NCI-H1930 (cell line): ENCODE results near the gene HINT1.
"Not testable (repeated sequence)": the region's sequence is repeated elsewhere in the genome, so short reads cannot be mapped to it uniquely, and the experiment has no call there.

Experiments
- DNase-seq, 2 experiments: peaks; one replicate each; lab custom pipeline; 2025; lab: John Stamatoyannopoulos, UW

HINT1 gene

DNA sequence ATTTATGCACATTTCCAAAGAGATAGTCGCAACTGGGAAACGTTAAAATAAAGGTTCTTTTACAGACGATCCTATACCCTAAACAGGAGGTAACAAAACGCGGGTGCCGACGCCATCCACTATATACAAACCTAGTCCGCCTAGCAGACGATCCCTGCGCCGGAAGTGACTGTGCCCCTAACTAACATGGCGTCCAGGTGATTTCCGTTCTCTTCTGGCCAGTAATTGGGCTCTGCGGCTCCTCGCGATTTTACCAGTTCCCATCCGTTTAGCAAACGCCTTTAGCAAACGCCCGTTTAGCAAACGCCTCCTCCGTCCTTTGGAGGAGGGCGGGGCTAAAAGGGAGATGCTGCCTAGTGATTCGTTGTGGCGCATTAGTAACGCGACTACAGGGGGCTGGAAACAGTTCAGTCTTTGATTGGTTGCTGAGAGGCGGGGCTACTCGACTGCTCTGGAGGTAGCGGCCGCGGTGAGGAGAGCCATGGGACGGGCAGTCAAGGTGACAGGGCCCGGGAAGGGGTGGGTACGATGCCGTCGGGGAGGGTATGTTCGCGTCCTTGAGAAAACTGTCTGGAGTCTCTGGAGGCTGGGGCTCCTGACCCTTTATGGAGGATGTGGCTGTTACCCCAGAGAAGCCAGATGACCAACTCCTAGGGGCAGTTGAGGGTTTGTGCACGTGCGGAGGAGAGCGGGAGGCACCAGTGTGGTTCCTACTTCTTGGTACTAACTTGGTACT lies 5.7 kb upstream of the HINT1 start, which contains the start of gene LYRM7:
LYRM7 (plus strand) TSS at position 405 of the 736 bp plus-strand sequence; CDS start at position 482, 77 bp downstream.
- DNase-seq = peak; percentile 95 to 96

DNA sequence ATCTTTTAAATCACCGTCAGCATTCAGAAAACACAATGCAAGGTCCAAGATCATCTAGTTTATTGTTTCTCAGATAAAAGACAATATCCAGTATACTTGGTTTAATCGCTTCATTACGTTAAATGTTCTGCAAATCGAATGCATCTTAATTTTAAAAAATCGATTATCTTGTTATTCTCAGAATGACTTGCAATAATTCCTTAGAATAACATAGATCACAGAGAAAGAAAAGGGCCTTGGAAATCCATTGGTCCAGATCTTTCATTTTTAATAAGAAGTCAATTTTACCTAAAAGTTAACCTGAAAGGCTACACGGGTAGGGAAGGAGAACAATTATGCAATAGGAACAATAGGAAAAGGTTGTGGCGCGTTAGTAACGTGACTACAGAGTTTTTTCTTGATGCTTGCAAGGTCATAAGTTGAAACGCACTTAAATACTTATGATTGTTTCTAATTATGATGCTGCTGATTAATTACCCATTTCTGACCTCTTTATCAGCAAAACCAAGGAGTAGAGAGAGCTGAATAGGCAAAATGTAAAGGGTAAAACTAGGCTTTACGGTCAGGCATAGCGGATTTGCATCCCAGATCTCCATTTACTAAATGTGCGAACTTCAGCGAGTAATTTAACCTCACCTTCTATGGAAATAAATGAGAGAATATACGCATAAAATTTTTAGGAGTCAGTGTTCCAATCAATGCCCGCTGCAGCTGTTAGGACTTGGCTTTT lies 4.9 kb upstream of the HINT1 start:
- DNase-seq = no peak

DNA sequence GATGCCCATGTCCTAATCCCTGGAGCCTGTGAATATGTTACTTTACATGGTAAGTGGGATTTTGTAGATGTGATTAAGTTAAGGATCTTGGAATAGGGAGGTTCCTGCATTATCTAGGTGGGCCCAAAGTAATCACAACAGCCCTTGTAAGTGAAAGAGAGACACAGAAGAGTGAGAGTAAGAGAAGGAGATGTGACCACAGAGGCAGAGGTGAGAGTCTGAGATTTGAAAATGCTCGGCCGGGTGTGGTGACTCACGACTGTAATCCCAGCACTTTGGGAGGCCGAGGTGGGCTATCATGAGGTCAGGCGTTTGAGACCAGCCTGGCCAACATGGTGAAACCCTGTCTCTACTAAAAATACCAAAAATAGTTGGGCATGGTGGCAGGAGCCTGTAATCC lies 2.6 kb upstream of the HINT1 start:
- DNase-seq = no peak

DNA sequence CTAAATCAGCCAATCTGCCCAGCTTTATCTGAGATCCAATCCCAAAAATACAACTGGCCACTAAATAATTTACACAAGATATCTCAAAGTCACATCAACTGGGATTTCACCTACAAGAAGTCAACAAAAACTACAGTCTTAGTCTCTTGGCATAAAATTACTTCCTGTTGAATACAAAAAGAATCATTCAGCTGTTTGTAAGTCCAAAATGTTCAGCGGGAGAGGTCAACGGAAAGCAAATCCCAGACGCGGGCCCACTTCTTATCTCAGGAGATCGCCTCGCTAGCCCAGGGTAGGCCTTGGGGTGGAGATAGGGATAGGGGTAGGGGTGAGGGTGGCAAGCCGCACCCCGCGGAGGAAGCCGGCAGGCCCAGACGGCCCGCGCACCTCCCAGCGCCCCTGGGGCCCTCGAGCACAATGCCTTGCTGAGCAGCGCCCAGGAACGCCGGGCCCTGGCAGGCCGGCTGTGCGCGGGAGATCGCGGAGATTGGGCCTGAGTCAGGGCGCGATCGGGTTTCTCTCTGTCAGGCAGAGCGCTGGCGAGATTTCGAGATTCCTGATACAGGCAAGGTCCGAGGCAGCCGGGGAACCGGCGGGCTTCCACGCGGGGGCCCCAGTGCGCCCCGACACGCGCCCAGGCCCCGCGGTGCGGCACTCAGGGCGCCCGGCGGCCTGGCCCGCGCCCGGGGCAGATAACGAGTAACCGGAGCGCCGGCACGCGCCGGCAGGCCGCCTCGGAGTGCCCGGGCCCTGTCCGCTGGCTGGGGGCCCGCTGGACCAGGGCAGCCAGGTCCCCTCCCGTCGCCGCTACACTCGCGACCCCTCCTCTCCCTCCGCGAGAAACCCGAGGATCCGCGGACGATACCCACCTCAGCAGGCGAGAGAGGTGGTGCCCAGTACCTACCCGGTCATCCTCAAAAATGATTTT lies 601 bp downstream of the HINT1 start:
- peak in 1 of 2 experiments; percentile 9 for DNase-seq

DNA sequence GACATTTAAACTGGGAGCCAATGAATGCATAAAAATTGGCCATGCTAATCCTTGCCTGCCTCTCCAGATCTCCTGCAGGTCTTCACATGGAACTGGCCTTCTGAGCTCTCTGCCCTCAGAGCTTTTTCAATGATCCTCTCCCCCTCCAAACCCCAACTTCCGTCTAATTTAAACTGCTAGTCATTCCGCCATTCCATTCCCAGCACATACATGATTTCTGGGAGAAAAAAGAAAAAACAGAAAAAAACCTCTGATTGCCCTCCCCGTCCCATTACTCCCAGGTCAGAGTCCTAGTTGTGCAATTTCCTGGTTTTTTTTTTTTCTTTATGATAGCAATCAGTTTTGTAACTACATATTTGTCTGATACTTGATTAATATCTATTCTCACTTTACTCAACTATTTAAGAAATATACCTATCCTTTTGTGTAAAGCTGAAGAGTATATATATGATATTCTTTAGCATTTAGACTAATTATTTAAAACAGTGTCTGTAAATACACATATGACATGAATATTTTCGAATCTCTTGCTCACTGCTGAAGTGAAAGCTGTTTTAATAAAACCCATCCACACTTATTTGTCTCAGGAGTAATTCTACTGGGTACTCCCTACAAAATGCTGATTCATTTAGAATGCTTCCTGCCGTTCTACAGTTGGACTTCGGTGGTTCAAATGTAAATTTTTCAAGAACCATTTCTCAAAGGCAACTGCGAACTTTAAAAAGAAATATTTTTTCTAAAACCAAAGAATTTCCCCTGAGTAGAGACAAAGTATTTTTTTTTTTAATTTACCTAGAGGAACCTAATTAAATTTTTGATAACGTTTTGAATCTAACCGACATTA lies 1.6 kb downstream of the HINT1 start:
- DNase-seq = no peak

DNA sequence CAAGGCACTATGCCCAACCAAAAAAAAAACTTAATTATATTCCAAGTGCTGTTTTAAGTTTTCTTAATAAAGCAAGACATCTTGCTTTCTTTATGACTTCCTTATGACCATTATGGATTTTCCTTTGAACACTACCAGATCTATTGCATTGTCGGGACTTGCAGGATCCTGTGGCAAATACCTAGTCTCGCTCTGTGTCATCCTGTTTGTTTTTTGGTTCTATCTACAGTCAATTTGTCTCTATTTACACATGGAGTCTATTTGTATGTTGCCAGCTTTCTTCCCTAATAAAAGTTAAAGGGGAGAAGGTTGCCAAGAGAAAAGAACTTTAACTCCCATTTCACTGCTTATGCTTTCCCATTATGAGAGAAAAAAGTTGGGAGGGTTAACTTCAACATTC lies 4.9 kb downstream of the HINT1 start:
- no peak for DNase-seq

DNA sequence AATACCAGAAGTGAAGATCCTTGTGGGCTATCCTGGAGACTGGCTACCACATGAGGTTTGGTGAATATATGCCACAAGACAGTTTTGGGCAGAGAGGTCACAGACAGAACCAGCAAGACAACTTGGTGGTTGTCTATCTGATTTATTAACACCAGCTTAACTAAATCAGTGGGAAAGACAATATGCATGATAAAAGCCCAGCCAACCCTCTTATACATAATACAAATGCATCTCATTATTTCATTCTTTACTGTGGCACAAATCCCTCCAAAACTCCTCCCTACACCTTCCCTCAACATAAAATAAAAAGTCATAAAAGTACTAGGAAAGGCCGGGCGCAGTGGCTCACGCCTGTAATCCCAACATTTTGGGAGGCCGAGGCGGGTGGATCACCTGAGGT lies 8.1 kb downstream of the HINT1 start:
- no peak for DNase-seq

DNA sequence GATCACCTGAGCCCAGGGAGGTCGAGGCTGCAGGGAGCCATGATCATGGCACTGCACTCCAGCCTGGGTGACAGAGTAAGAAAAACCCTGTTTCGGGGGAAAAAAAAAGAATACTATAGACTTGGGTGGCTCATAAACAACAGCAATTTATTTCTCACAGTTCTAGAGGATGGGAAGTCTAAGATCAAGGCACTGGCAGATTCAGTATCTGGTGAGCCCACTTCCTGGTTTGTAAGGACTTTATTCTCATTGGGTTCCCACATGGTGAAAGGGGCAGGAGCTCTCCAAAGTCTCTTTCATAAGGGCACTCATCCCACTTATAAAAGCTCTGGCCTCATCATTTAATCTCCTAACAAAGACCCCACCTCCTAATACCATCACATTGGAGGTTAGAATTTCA lies 8.7 kb downstream of the HINT1 start:
- no peak for DNase-seq

DNA sequence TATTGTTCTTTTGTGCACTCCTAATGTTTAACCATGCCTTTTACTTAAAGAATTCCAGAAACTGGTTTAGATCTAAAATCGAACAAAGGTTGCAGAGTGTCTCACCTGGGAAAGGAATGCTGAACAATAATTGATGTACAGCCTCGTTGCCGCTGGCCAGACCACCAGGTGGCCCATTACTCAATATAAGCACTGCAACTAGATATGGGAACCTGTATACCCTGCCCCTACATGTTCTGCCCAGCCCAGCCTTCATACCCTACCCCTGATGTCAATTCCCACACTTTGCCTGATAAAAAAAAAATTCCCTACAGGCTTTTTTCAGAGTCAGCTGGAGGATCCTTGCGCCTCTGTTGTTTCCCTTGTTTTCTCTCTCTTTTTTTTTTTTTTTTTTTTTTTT lies 13.8 kb downstream of the HINT1 start:
- DNase-seq = no peak

DNA sequence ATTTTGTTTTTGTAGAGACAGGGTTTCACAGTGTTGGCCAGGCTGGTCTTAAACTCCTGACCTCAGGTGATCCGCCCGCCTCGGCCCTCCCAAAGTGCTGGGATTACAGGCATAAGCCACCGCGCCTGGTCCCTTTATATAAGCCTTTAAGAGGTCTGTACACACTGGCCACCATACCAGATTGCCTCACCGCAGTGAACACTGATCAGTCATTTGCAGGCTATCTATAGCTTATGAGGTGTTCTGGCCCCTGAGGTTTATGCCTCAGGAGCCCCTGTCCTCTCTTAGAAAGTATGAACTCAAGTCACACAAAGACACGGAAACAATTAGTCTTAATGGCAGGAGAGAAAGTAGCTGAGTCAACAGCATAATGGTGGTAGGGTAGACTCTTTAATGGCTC lies 14.6 kb downstream of the HINT1 start:
- DNase-seq = no peak

DNA sequence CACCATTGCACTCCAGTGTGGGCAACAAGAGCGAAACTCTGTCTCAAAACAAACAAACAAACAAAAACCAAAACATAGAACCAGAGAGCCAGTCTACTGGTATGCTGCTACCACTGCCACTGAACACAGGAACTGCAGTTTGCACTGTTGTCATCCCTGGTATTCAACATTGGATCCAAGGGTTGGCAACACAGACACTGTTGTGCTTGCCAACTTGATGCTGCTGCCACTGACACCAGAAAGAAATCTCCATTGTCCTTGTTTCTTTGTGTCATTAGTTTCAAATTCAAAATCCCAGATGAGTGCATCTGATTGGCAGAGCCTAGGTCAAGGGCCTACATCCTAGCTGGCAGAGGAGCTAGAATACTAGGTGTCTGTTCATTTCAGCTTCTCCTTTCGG lies 16.2 kb downstream of the HINT1 start:
- no peak for DNase-seq

DNA sequence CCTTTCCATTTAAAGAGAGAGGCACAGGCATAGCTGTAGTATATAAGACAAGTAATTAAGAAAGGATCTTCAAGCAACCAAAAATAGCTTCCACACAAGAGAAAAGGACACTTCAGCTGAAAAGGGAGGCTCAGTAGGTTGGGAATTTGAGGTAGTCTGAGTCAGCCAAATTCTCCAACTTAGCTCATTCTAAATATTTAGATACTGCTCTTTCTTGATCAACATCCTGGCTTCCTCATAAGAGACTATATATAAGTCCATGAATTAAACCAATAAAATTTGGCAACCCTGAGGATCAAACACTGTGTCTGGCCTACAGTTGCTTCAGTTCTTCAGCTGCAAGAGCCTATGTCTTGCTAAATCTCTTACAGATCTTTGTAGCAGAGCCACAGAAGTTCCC lies 17.8 kb downstream of the HINT1 start:
- DNase-seq = no peak

DNA sequence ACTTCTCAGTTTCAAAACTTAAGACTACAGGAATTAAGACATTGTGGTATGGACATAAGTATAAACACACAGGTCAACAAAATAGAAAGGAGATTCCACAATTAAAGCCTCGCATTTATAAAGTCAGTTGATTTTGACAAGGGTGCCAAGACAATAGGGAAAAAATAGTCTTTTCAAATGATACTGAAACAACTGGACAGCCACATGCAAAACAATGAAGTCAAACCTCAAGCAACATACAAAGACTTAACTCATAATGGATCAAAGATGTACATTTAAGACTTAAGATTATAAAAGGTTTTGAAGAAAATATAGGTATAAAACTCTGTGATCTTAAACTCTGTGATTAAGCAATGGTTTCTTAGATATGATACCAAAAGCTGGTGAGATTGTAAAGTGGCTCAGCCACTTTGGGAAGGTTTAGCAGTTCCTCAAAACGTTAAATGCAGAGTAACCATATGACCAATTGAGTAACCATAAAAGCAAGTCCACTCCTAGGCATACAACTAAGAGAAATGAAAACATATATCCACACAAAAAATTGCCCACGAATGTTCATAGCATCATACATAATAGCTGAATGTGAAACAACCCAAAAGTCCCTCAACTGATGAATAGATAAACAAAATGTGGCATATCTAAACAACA lies 22.0 kb downstream of the HINT1 start:
- DNase-seq = no peak

DNA sequence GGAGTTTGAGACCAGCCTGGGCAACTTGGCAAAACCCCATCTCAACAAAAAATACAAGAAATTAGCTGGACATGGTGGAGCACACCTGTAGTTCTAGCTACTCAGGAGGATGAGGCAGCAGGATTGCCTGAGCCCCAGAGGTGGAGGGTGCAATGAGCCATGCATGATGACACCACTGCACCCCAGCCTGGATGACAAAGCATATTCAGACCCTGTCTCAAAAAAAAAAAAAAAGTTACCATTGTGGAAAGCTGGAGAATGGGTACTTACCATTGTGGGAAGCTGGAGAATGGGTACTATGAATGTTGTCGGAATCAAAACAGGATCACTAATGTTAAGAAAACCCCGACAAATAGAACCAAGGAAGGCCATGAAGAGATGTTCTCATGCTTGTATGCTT lies 25.7 kb downstream of the HINT1 start:
- DNase-seq = no peak

DNA sequence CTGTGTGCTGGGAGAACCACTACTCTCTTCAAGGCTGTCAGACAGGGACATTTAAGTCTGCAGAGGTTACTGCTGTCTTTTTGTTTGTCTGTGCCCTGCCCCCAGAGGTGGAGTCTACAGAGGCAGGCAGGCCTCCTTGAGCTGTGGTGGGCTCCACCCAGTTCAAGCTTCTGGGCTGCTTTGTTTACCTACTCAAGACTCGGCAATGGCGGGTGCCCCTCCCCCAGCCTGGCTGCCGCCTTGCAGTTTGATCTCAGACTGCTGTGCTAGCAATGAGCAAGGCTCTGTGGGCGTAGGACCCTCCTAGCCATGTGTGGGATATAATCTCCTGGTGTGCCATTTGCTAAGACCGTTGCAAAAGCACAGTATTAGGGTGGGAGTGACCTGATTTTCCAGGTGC lies 26.6 kb downstream of the HINT1 start:
- DNase-seq = not testable (repeated sequence)

DNA sequence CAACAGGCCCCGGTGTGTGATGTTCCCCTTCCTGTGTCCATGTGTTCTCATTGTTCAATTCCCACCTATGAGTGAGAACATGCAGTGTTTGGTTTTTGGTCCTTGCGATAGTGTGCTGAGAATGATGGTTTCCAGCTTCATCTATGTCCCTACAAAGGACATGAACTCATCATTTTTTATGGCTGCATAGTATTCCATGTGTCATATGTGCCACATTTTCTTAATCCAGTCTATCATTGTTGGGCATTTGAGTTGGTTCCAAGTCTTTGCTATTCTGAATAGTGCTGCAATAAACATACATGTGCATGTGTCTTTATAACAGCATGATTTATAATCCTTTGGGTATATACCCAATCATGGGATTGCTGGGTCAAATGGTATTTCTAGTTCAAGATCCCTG lies 32.0 kb downstream of the HINT1 start:
- not testable (repeated sequence) for DNase-seq

DNA sequence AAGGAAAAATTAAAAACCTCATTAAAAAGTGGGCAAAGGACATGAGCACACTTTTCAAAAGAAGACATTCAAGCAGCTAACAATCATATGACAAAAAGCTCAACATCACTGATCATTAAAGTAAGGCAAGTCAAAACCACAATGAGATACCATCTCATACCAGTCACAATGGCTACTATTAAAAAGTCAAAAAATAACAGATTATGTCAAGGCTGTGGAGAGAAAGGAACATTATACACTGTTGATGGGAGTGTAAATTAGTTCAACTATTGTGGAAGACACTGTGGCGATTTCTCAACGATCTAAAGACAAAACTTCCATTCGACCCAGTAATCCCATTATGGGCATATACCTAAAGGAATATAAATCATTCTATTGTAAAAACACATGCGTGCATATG lies 35.8 kb downstream of the HINT1 start:
- no peak for DNase-seq

DNA sequence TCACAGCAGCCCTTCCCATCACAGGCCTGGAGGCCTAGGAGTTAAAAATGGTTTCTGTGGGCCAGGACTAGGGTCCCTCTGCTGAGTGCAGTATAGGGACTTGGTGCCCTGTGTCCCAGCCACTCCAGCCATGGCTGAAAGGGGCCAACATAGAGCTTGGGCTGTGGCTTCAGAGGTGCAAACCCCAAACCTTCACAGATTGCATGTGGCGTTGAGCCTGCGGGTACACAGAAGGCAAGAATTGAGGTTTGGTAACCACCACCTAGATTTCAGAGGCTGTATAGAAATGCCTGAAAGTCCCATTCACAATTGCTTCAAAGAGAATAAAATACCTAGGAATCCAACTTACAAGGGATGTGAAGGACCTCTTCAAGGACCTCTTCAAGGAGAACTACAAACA lies 37.8 kb downstream of the HINT1 start:
- DNase-seq = not testable (repeated sequence)

DNA sequence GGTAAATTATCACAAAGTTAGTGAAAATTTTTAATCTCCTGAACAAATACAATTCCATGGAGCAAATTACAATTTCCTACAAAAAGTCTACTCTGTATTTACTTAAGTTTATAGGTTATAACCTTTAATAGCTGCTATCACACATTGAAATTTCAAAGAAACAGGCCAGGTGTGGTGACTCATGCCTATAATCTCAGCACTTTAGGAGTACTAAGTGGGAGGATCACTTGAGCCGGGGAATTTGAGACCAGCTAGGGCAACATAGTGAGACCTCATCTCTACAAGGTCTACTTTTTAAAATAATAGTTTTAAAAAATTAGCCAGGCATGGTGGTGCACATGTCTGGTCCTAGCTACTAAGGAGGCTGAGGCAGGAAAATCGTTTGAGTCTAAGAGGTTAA lies 50.3 kb downstream of the HINT1 start:
- DNase-seq = no peak

DNA sequence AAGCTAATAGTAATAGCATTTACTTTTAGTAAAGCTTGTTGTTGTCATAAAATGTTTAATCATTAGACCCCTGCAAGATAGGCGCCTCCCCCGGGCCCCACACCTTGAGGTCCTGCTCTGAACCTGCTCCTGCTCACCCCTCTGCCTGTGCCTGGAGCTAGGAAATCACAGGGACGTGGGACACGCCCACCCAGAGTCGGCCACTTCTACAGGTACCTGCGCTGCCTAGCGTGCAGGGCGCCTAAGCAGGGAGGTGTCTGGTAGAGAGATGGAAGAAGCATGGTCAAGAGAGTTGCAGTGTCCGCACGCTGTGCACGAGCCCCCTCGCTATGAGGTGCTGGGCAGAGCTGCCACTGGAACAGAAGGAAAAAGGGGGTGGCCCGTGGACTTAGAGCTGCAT lies 52.6 kb downstream of the HINT1 start:
- DNase-seq = no peak

DNA sequence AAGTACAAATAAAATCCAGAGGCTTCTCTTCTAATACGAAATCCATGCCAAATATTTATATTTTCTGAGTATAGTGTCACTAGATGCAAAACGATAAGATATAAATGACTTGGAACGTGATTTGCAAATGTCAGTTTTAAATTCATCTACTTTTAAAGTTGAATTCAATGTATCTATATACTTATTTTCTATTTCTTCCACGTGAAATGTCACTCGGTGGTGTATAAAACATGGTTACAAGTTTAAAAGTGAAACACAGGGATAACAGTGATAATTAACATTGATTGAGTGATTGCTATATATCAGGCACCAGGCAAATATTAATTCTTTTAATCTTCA lies 54.8 kb downstream of the HINT1 start:
- no peak for DNase-seq
